WTC11 (cell line): ENCODE data around the gene CNPY1. TPM values are rescaled to one million over a fixed set of nuclear protein-coding genes. Genes with fewer than 3 reads are reported as not detected.

Source experiments
- ATAC-seq: fragments of 200-7000 bp; cut with Tn5 transposase; 2 replicates; pipeline ENCODE4 v1.10.0; 2021; ENCODE audit warnings: mild to moderate bottlenecking, moderate library complexity
- CTCF ChIA-PET: fragments of 300-600 bp; sonication (Branson Sonifier 250); formaldehyde crosslinking; loops from one replicate; lab custom pipeline; 2021; ENCODE audit warnings: antibody characterized with exemption; lab: Charles Lee
- POLR2A ChIA-PET: fragments of 350-600 bp; sonication (Branson Sonifier 250); formaldehyde crosslinking; loops from one replicate; lab custom pipeline; 2021; ENCODE audit warnings: antibody characterized with exemption; lab: Charles Lee
- DNase-seq: peaks from one replicate; pipeline ENCODE4 v3.0.0; 2021; ENCODE audit warnings: low spot score
- H3K27ac Mint-ChIP-seq: 2 replicates; pipeline ENCODE4 v1.8.0; 2021; ENCODE audit warnings: mixed read lengths
- H3K27me3 Mint-ChIP-seq: 2 replicates; pipeline ENCODE4 v1.8.0; 2021; ENCODE audit warnings: low read depth, mild to moderate bottlenecking, moderate library complexity, mixed read lengths
- H3K36me3 Mint-ChIP-seq: 2 replicates; pipeline ENCODE4 v1.8.0; 2021; ENCODE audit warnings: mixed read lengths
- H3K4me1 Mint-ChIP-seq: 2 replicates; pipeline ENCODE4 v1.8.0; 2022; ENCODE audit warnings: mixed read lengths
- H3K4me3 Mint-ChIP-seq: 2 replicates; pipeline ENCODE4 v1.8.0; 2021; ENCODE audit warnings: mild to moderate bottlenecking, moderate library complexity, mixed read lengths
- H3K9me3 Mint-ChIP-seq: 2 replicates; pipeline ENCODE4 v1.8.0; 2021; ENCODE audit warnings: mixed read lengths
- ESRRA ChIP-seq: sonication (generic); formaldehyde crosslinking; IDR thresholded peaks from 2 replicates; pipeline ENCODE4 v1.8.1; 2022; ENCODE audit warnings: mild to moderate bottlenecking, missing genetic modification reagents, borderline replicate concordance
- GABPB1 ChIP-seq: sonication (generic); formaldehyde crosslinking; IDR thresholded peaks from 2 replicates; pipeline ENCODE4 v1.8.1; 2023; ENCODE audit warnings: mild to moderate bottlenecking, missing genetic modification reagents
- GTF2I ChIP-seq: fragments of 250-450 bp; sonication (Bioruptor Pico); conservative IDR thresholded peaks from 2 replicates; pipeline ENCODE4 v1.4.0; 2021; ENCODE audit warnings: mild to moderate bottlenecking
- NFYB ChIP-seq: sonication (generic); formaldehyde crosslinking; conservative IDR thresholded peaks from 2 replicates; pipeline ENCODE4 v1.8.0; 2022; ENCODE audit warnings: low read depth, missing genetic modification reagents
- NR1H2 ChIP-seq: sonication (generic); formaldehyde crosslinking; IDR thresholded peaks from 2 replicates; pipeline ENCODE4 v1.9.0; 2021; ENCODE audit warnings: mild to moderate bottlenecking, moderate library complexity, missing genetic modification reagents
- OVOL2 ChIP-seq: fragments of 250-450 bp; sonication (Bioruptor Pico); IDR thresholded peaks from 2 replicates; pipeline ENCODE4 v1.9.0; 2021; ENCODE audit warnings: mild to moderate bottlenecking, borderline replicate concordance
- SMAD4 ChIP-seq: sonication (generic); formaldehyde crosslinking; IDR thresholded peaks from 2 replicates; pipeline ENCODE4 v1.8.0; 2022; ENCODE audit warnings: mild to moderate bottlenecking, missing genetic modification reagents
- TP53 ChIP-seq: sonication (generic); formaldehyde crosslinking; IDR thresholded peaks from 2 replicates; pipeline ENCODE4 v1.8.1; 2023; ENCODE audit warnings: mild to moderate bottlenecking, missing genetic modification reagents
- ZNF317 ChIP-seq: sonication (generic); formaldehyde crosslinking; IDR thresholded peaks from 2 replicates; pipeline ENCODE4 v1.8.1; 2023; ENCODE audit warnings: low read depth, mild to moderate bottlenecking, moderate library complexity, missing genetic modification reagents, borderline replicate concordance
- total RNA-seq: library from RNA; stranded (reverse); gene quantifications from 3 replicates; pipeline ENCODE4 v1.2.3, GENCODE V29; 2021
- TF ChIP-seq, protein P1 (sequence below): sonication (generic); formaldehyde crosslinking; IDR thresholded peaks from 2 replicates; pipeline ENCODE4 v1.8.1; 2022; ENCODE audit warnings: low read depth, mild to moderate bottlenecking, moderate library complexity, missing genetic modification reagents, borderline replicate concordance
- TF ChIP-seq, protein P2 (sequence below): fragments of 250-450 bp; sonication (Bioruptor Pico); conservative IDR thresholded peaks from 2 replicates; pipeline ENCODE4 v1.9.0; 2021; ENCODE audit warnings: mild to moderate bottlenecking
- TF ChIP-seq, protein P3 (sequence below): sonication (generic); formaldehyde crosslinking; IDR thresholded peaks from 2 replicates; pipeline ENCODE4 v1.8.1; 2023; ENCODE audit warnings: mild to moderate bottlenecking, missing genetic modification reagents
- TF ChIP-seq, protein P4 (sequence below): fragments of 250-450 bp; sonication (Bioruptor Pico); IDR thresholded peaks from 2 replicates; pipeline ENCODE4 v1.9.0; 2021; ENCODE audit warnings: moderate library complexity, mild to moderate bottlenecking, inconsistent platforms, borderline replicate concordance
- TF ChIP-seq, protein P5 (sequence below): sonication (generic); formaldehyde crosslinking; IDR thresholded peaks from 2 replicates; pipeline ENCODE4 v1.8.1; 2023; ENCODE audit warnings: mild to moderate bottlenecking, missing genetic modification reagents, moderate library complexity
- TF ChIP-seq, protein P6 (sequence below): fragments of 200-600 bp; IDR thresholded peaks from 2 replicates; pipeline ENCODE4 v1.8.0; 2022; ENCODE audit warnings: antibody characterized with exemption
- TF ChIP-seq, protein P7 (sequence below): sonication (generic); formaldehyde crosslinking; IDR thresholded peaks from 2 replicates; pipeline ENCODE4 v1.8.0; 2022; ENCODE audit warnings: mild to moderate bottlenecking, missing genetic modification reagents

Gene CNPY1
- total RNA-seq, 1 experiment from 2014 or later = 0.09 TPM

DNA sequence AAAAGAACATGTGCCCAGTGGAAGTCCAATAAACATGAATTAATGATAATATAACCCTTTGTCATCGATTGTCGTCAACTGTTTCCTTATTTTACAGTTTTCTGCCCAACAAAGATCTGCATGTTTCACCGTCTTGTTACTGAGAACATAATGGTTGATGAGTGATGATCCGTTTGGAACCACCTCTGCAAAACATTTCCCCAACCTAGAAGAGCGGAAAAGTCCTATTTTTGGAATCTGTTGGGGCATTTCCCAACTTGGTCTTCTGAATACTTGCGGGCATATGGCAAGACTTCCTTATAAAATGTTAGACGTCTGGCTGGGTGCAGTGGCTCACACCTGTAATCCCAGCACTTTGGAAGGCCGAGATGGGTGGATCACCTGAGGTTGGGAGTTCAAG is 32.1 kb downstream of the CNPY1 start (continued):
- TF ChIP-seq, protein P1, sequence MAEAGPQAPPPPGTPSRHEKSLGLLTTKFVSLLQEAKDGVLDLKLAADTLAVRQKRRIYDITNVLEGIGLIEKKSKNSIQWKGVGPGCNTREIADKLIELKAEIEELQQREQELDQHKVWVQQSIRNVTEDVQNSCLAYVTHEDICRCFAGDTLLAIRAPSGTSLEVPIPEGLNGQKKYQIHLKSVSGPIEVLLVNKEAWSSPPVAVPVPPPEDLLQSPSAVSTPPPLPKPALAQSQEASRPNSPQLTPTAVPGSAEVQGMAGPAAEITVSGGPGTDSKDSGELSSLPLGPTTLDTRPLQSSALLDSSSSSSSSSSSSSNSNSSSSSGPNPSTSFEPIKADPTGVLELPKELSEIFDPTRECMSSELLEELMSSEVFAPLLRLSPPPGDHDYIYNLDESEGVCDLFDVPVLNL (CRISPR knock-in tag) = no peak

DNA sequence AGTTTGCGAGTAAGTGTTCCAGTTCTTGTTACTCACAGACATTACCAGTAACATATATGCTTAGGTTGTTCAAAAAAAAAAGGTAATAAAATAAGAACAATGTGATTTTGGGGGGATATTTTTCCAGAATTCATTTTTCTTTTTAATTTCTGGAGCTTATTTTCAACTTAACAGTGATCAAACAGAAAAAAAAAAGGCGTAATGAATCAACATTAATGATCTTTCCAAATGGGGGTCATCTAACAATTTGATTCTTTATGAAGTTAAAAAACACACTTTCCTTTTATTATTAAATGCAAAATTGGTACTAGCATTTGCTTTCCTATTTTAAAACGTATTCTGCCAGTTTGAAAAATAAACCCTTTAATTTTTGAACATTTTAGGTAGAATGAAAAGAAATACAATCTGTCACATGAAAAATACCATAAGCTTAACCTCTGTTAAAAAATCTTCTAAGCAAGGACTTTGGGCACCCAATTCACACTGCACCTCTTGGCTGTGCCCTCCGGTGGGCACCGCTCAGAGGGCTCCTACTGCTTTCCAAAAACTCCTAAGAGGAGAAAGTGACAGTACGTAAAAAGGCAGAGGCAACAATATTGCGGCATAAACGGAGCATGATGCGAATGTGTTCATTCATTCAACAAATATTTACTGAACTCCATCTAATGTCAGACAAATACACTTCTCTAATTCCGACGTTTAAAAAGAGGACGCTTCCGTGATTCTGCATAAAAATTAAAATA is 32.6 kb downstream of the CNPY1 start:
- ATAC-seq = no peak
- CTCF ChIA-PET = no interaction called here

DNA sequence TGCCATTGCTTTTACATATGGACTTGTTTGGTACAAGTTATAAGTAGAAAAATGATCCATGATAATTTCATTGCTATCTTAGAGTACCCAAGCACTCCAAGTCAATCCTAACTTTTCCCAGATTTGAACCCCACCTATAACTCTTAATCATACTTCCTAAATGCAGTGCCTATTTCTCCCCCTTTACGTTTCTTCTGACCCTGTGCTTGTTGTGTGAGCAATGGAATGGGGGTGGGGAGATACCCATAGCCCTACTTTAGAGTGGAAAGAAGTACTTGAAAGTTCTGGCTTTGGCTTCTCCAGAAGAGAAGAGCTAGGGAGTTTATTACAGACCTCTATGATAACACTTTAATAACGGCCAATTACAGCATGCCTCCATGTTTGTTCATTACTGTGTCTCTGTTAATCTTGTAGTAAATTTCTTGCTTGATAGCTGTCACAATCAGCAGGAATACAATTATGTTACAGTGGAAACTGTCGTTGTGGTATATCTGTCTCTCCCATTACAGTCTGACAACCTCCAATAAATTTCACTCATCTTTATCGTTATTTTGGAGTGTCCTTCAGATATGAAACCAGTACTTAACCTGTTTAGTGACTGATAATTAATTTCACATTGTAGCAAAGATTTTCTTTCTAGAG is 34.0 kb downstream of the CNPY1 start:
- POLR2A ChIA-PET = no interaction called here
- peaks cover 47% of the 10 kb centered on the region for H3K4me1 Mint-ChIP-seq
- no peaks in the 10 kb centered on the region for H3K36me3 Mint-ChIP-seq
- ATAC-seq (no peak), DNase-seq (no peak)
- H3K4me3 Mint-ChIP-seq = no peak overlapping the region
- no peaks in the 10 kb centered on the region for H3K9me3 Mint-ChIP-seq
- CTCF ChIA-PET = no interaction called here
- peaks cover 95% of the 10 kb centered on the region for H3K27me3 Mint-ChIP-seq
- H3K27ac Mint-ChIP-seq = no peak overlapping the region
- TF ChIP-seq, protein P2, sequence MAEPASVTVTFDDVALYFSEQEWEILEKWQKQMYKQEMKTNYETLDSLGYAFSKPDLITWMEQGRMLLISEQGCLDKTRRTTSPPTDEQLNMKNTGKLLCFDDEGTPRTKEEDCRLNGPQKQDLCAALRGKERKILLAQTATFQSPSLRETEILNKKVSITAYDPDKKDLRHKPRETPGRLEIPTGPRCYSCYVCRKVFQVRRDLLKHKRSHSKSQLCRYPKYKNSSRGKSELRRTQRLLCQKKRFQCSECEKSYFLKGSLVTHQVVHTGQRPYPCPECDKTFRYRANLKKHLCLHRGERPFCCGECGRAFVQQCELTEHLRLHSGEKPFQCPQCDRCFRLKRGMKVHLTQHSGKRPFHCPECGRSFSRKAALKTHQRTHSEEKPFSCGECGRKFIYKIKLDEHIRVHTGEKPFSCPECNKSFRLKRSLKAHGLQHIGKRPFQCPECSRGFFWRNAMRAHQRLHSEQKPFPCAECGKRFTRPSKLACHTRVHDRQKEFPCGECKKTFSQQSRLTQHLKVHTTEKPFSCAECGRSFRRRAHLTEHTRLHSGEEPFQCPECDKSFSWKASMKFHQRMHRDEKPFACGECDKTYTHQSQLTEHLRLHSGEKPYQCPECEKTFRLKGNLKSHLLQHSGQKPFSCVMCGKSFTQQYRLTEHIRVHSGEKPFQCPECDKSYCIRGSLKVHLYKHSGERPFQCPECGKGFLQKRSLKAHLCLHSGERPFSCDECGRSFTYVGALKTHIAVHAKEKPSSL (CRISPR knock-in tag) = no peak
- TF ChIP-seq SMAD4 (CRISPR knock-in tag) (no peak), ZNF317 (CRISPR knock-in tag) (no peak), TP53 (CRISPR knock-in tag) (no peak), NFYB (CRISPR knock-in tag) (no peak), ESRRA (CRISPR knock-in tag) (no peak)
- TF ChIP-seq, protein P3, sequence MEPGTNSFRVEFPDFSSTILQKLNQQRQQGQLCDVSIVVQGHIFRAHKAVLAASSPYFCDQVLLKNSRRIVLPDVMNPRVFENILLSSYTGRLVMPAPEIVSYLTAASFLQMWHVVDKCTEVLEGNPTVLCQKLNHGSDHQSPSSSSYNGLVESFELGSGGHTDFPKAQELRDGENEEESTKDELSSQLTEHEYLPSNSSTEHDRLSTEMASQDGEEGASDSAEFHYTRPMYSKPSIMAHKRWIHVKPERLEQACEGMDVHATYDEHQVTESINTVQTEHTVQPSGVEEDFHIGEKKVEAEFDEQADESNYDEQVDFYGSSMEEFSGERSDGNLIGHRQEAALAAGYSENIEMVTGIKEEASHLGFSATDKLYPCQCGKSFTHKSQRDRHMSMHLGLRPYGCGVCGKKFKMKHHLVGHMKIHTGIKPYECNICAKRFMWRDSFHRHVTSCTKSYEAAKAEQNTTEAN (CRISPR knock-in tag) = no peak
- TF ChIP-seq, protein P4, sequence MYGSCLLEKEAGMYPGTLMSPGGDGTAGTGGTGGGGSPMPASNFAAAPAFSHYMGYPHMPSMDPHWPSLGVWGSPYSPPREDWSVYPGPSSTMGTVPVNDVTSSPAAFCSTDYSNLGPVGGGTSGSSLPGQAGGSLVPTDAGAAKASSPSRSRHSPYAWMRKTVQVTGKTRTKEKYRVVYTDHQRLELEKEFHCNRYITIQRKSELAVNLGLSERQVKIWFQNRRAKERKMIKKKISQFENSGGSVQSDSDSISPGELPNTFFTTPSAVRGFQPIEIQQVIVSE (CRISPR knock-in tag) = no peak
- TF ChIP-seq, protein P5, sequence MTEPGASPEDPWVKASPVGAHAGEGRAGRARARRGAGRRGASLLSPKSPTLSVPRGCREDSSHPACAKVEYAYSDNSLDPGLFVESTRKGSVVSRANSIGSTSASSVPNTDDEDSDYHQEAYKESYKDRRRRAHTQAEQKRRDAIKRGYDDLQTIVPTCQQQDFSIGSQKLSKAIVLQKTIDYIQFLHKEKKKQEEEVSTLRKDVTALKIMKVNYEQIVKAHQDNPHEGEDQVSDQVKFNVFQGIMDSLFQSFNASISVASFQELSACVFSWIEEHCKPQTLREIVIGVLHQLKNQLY (CRISPR knock-in tag) = no peak
- TF ChIP-seq, protein P6, sequence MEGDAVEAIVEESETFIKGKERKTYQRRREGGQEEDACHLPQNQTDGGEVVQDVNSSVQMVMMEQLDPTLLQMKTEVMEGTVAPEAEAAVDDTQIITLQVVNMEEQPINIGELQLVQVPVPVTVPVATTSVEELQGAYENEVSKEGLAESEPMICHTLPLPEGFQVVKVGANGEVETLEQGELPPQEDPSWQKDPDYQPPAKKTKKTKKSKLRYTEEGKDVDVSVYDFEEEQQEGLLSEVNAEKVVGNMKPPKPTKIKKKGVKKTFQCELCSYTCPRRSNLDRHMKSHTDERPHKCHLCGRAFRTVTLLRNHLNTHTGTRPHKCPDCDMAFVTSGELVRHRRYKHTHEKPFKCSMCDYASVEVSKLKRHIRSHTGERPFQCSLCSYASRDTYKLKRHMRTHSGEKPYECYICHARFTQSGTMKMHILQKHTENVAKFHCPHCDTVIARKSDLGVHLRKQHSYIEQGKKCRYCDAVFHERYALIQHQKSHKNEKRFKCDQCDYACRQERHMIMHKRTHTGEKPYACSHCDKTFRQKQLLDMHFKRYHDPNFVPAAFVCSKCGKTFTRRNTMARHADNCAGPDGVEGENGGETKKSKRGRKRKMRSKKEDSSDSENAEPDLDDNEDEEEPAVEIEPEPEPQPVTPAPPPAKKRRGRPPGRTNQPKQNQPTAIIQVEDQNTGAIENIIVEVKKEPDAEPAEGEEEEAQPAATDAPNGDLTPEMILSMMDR = no peak
- TF ChIP-seq, protein P7, sequence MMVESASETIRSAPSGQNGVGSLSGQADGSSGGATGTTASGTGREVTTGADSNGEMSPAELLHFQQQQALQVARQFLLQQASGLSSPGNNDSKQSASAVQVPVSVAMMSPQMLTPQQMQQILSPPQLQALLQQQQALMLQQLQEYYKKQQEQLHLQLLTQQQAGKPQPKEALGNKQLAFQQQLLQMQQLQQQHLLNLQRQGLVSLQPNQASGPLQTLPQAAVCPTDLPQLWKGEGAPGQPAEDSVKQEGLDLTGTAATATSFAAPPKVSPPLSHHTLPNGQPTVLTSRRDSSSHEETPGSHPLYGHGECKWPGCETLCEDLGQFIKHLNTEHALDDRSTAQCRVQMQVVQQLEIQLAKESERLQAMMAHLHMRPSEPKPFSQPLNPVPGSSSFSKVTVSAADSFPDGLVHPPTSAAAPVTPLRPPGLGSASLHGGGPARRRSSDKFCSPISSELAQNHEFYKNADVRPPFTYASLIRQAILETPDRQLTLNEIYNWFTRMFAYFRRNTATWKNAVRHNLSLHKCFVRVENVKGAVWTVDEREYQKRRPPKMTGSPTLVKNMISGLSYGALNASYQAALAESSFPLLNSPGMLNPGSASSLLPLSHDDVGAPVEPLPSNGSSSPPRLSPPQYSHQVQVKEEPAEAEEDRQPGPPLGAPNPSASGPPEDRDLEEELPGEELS (CRISPR knock-in tag) = no peak
- TF ChIP-seq, all 79 proteins: peak for 0

More for the DNA sequence above, 32.6 kb downstream of the CNPY1 start:
- H3K27me3 Mint-ChIP-seq = peaks cover 95% of the 10 kb centered on the region
- no peak overlapping the region for H3K27ac Mint-ChIP-seq
- H3K4me1 Mint-ChIP-seq = peaks cover 34% of the 10 kb centered on the region
- no peak overlapping the region for H3K4me3 Mint-ChIP-seq
- DNase-seq = no peak
- H3K9me3 Mint-ChIP-seq = no peaks in the 10 kb centered on the region
- no peaks in the 10 kb centered on the region for H3K36me3 Mint-ChIP-seq
- TF ChIP-seq OVOL2 (CRISPR knock-in tag) (no peak), NR1H2 (CRISPR knock-in tag) (no peak), GTF2I (CRISPR knock-in tag) (no peak), GABPB1 (CRISPR knock-in tag) (no peak)
- TF ChIP-seq, protein P5 (CRISPR knock-in tag) = no peak
- POLR2A ChIA-PET = interaction anchor here (0.7 kb wide), 1 partner anchor 32 kb away, joined by 3 read pairs; the partner anchor contains the start of gene CNPY1
